Coronary artery (tissue), 2 donors: Measurements from ENCODE around the gene NLRP5.

Experiments
- DNase-seq: peaks from one replicate; pipeline ENCODE4 v3.0.0-alpha.2; 2017; ENCODE audit warnings: low spot score
- H3K27ac ChIP-seq, 2 donors: fragments of 200-600 bp; sonication (generic); one replicate each; pipeline ENCODE4 v1.5.1; 2016 to 2019
- H3K4me3 ChIP-seq: fragments of 200-600 bp; sonication (generic); 2 replicates; pipeline ENCODE4 v1.5.1; 2016; ENCODE audit warnings: mild to moderate bottlenecking, moderate library complexity
- TF ChIP-seq, protein P1 (sequence below): fragments of 200-600 bp; sonication (generic); IDR thresholded peaks from one replicate; pipeline ENCODE4 v1.5.1; 2019; ENCODE audit warnings: antibody characterized with exemption

NLRP5 gene

DNA sequence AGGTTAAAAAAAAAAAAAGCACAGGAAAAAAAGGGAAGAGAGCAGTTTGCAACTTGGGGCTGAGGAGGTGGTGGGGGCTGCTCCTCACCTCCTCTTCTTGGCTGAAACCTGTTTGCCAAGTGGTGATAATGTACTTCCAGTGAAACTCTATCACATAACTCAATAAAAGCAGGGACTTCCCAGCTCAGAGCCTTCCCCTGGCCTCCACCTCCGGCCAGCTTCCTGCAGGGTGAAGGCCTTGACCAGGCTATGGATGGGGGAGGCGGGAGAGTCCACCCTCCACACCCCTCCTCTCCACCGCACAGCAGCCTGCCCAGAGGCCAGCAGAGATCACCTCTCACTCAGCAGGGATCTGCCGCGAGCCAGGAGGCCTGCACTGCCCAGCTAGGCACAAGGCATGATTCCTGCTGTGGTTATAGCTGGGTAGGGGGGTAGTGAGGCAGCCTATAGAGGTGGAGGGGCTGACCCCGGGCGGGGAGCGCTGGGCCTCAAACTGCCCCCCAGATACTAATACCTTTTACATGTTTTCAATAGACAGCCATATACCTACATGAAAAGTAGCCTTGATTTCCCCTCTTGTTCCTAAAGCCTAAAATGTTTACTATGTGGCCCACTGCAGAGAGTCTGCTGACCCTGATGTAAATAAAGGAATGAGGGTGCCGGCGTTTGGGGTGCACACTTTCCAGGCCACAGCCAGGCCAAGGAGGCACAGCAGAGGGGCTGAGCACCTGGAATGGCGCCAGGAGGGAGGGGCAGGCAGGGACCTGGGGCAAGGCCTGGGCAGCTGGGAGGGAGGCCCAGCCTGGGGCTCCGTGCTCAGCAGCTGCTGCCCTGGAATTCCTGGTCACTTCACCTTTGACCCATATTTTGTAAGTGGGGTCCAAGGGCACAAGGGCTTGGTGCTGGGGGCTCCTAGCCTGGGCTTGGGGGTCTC is 124.2 kb downstream of the NLRP5 start:
- Histone ChIP-seq H3K4me3 (no peak overlapping the region), H3K27ac (peak overlapping the region in 1 of 2 donors; percentile 51)
- DNase-seq = no peak
- TF ChIP-seq, protein P1, sequence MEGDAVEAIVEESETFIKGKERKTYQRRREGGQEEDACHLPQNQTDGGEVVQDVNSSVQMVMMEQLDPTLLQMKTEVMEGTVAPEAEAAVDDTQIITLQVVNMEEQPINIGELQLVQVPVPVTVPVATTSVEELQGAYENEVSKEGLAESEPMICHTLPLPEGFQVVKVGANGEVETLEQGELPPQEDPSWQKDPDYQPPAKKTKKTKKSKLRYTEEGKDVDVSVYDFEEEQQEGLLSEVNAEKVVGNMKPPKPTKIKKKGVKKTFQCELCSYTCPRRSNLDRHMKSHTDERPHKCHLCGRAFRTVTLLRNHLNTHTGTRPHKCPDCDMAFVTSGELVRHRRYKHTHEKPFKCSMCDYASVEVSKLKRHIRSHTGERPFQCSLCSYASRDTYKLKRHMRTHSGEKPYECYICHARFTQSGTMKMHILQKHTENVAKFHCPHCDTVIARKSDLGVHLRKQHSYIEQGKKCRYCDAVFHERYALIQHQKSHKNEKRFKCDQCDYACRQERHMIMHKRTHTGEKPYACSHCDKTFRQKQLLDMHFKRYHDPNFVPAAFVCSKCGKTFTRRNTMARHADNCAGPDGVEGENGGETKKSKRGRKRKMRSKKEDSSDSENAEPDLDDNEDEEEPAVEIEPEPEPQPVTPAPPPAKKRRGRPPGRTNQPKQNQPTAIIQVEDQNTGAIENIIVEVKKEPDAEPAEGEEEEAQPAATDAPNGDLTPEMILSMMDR = no peak
